ENCODE measurements around the gene MYOCD.

Gene MYOCD

GRCh38 chr17:12709063-12709462, 43.4 kb downstream of the MYOCD start:
- DNase-seq (ENCODE audit: low spot score), result no peak

DNA sequence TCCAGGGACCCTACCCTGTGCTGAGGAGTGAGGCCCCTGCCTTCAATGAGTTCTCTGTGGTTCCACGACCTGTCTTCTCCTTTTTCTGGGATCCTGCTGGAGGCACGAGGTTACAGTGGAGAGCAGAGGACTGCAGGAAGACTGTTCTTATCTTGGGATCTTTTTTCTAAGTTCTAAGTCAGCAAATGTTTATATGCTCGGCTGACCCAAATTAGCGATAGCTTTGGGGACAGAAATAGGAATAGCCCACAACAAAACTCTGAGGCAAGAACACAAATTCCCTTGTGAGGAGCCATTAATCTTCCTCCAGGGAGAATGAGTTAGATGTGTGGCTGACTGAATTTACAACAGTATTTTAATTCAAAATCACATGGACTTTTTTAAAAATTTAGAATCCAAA, 46.7 kb downstream of the MYOCD start:
- no peak for DNase-seq (ENCODE audit: low spot score)

- no peak for DNase-seq (ENCODE audit: low spot score)
These were observed 47.3 kb downstream of the MYOCD start for GRCh38 chr17:12712941-12713340.

GRCh38 chr17:12719948-12720347, 54.3 kb downstream of the MYOCD start:
- no peak for DNase-seq (ENCODE audit: low spot score)

DNA sequence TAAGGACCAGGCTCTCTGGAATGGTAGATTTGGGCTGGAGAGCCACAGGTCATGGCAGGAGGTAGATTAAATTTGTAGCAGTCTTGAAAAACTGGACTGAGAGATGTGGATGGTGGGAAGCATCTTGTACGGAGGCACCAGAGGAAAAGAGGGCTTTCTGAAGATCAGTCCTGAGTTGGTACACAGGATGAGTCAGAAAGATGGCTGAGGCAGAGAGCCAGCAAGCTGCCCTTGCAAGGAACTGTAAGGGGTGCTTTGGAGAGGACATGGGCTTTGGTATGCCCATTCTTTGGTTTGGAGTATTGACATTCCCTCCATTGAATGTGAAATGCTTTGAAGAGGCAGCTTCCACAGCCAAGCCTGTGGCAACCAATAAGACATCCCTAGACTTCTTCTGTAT, 55.9 kb downstream of the MYOCD start:
- DNase-seq (ENCODE audit: low spot score), result no peak

- DNase-seq (ENCODE audit: low spot score), result no peak
These were observed 56.6 kb downstream of the MYOCD start for GRCh38 chr17:12722282-12722681.

DNA sequence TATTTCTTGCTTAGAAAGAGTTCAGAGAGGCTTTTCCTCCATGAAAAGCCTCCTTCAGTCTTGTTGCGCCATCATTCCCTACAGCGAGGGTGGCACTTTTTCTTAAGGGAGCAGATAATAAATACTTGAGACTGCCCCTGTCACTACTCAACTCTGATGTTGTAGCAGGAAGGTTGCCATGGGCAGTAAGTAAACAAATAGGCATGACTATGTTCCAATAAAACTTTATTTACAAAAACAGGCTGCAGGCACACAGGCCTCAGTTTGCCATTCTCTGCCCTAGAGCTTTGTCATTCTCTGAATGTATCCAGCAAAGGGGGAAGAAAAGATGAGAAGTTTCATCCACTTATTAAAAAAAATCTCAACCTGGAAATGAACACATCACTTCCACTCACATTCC, 60.4 kb downstream of the MYOCD start:
- DNase-seq (ENCODE audit: low spot score), result no peak

- DNase-seq (ENCODE audit: low spot score), result no peak
These were observed 61.5 kb downstream of the MYOCD start for GRCh38 chr17:12727076-12727760.

GRCh38 chr17:12727881-12728280, 62.2 kb downstream of the MYOCD start:
- DNase-seq (ENCODE audit: low spot score), result no peak

GRCh38 chr17:12729086-12729485, 63.4 kb downstream of the MYOCD start:
- DNase-seq (ENCODE audit: low spot score), result no peak

- no peak for DNase-seq (ENCODE audit: low spot score)
These were observed 64.7 kb downstream of the MYOCD start for GRCh38 chr17:12730421-12730820.

DNA sequence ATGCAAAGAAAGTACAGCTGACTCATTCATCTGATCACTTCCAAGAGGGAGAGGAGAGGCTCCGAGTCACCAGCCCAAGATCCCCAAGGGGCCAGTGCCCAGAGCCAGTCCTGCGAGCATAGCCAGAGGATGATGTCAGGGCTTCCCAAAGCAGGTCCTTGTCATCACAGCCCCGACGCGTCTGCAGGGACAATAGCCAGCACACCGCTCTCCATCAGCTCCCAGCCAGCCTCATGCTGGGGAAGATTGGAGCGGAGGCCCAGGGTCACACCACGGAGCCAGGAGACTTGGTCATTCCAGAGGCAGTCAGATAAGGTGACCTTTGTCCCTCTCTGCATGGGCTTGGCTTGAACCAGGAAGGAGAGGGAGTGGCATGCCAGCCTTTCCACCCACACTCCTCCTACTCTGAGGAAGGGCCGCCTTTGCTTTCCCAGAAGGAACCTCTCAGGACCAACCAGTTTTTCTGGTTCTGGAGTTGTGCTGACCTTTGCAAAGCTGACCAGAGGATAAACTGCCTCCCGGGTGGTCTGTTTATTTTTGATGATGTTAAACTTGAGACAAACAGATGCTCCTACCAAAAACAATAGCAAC, 65.3 kb downstream of the MYOCD start:
- no peak for DNase-seq (ENCODE audit: low spot score)

DNA sequence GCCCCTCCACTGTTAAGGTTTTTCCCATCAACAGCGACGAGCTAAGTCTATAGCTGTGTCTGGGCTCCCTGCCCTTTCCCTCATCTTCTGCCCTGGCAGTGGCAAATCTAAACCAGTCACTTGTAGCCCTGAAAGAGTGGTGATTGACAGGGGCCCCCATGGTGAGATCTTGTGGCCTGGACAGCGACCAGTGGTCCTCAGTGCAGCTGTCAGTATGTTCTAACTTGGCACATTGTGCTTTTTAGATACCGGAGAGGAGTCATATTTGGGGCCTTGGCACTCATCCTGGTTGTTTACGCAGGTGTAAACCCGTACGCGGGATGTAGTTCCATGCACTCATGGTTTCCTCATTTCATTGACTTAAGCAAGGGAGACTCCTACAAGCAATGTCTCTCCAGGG, 66.1 kb downstream of the MYOCD start:
- no peak for DNase-seq (ENCODE audit: low spot score)

GRCh38 chr17:12732366-12732765, 66.7 kb downstream of the MYOCD start:
- no peak for DNase-seq (ENCODE audit: low spot score)

DNA sequence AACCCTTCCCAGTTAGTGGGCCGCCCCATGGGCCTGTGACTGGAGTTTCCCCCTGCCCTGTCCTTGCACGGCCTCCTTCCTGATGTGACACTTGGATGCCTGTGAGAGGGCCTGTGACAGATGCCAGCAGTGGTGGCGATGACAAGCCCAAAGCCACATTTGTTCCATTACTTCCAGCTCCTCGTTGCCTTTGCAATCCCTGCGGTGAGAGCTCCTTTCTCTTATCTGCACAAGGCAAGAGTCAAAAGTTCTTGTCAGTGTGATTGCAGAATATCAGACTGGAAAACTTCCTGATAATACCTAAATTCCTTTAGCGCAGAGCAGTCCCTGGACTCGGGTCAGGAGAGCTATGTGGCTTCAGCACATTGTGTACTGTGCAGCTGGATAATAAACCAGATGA, 69.2 kb downstream of the MYOCD start:
- no peak for DNase-seq (ENCODE audit: low spot score)

- DNase-seq (ENCODE audit: low spot score), result no peak
These were observed 69.8 kb downstream of the MYOCD start for GRCh38 chr17:12735517-12735916.

- DNase-seq (ENCODE audit: low spot score), result no peak
These were observed 70.8 kb downstream of the MYOCD start for GRCh38 chr17:12736526-12736925.

GRCh38 chr17:12737740-12738469, 72.2 kb downstream of the MYOCD start:
- DNase-seq (ENCODE audit: low spot score), result no peak

DNA sequence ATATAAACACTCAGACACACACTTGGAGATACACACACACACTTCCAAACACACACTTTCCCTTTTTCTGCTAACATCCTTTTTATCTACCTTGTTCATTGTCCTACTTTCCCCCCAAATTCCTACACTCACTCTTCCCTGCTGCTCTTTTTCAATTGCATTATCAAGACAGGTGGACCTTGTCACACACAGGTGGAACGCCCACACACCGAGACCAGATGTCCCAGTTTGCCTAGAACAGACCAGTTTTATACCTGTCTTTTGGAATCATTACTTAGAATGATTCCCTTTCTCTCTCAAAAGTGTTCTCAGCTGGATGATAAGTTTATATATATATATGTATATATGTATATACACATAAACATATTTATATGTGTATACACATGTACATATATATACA, 72.9 kb downstream of the MYOCD start:
- DNase-seq (ENCODE audit: low spot score), result no peak

GRCh38 chr17:12739500-12739899, 73.8 kb downstream of the MYOCD start:
- DNase-seq (ENCODE audit: low spot score), result no peak

DNA sequence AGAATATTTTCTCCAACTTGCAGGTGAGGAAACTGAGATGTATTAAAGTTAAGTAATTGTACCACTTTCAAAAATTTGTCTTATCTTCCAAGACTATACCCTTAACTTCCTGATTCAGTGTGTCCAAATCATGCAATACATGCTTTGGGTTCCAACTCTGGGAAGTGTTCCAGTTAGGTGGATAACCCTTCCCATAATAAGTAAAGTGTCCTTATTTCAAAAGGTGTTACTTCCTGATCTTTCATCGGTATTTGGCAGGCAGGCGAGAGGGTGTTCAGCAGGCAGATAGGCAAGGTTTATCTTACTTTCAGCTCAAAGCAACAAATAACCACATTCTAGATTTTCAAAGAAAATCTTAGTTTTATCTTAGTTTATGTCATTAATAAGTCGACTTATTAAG, 77.4 kb downstream of the MYOCD start:
- DNase-seq (ENCODE audit: low spot score), result no peak

DNA sequence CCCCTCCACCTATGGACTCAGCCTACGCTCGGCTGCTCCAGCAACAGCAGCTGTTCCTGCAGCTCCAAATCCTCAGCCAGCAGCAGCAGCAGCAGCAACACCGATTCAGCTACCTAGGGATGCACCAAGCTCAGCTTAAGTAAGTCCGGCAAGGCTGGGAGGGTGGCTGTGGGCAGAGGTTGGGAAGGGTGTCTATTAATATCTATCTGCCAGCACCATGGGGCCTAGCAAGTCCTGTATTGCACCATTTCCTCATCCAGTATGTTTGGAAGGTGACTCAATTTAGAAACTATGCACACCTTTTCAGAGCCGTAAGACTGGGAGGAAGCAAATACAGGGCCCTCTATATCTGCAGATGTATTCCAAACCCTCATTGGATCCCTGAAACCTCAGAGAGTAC, 78.6 kb downstream of the MYOCD start:
- no peak for DNase-seq (ENCODE audit: low spot score)

GRCh38 chr17:12744786-12745185, 79.1 kb downstream of the MYOCD start:
- no peak for DNase-seq (ENCODE audit: low spot score)

- no peak for DNase-seq (ENCODE audit: low spot score)
These were observed 79.8 kb downstream of the MYOCD start for GRCh38 chr17:12745486-12745885.

Data from HuH-7.5 (cell line).